ENCODE results near the gene ACCS. TPM values are rescaled to one million over a fixed set of nuclear protein-coding genes. Genes with fewer than 3 reads are reported as not detected.

The ACCS gene
- total RNA-seq, 1 donor from 2014 or later, result 11.0 TPM

DNA sequence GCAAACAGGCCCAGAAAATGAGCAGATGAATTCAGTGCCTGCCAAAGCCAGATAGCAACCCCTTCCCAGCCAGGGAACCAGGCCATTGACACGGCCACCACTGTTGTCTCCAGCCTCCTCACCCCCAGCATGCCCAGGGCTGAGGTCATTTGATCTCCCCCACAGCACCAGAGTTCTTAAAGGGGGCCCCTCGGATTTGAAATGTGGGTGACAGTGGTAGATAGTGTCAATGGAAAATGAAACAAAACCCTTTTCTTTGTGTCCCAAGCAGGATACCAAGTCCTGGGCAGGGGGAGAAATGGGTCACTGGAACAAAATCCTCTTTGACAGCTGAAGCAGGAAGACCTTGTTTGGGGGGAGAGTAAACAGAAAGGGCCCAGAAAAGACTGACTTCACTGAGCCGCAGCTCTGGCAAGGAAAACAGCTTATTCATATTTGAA is 32.6 kb upstream of the ACCS start:
- no peak for DNase-seq (ENCODE audit: low read depth, low spot score)

DNA sequence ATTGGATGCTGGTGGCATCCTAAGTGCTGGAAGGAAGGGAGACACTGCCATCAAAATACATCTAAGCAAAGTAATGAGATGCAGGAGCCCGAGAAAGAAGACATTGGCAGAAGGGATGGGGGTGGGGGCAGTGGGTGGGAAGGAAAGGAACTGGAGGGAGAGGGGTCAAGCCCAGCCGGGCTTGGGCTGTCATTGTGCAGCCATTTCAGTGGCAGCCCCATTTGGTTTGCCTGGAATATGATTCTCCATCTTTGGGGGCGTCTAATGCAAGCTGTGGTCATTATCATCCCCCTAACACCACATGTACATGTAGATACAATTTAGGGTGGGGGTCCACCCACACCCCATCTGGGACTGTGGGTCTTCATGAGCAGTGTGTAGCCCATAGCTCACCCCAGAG is 32.2 kb upstream of the ACCS start:
- Mint-ChIP-seq H3K27ac (ENCODE audit: unreplicated experiment) (peak overlapping the region; percentile 85), H3K4me1 (peaks cover 61% of the 10 kb centered on the region), H3K27me3 (ENCODE audit: low read depth) (peaks cover 6% of the 10 kb centered on the region)

More for the DNA sequence above, 32.6 kb upstream of the ACCS start:
- Mint-ChIP-seq H3K4me3 (peak overlapping the region; percentile 32), H3K27me3 (ENCODE audit: low read depth) (peaks cover 2% of the 10 kb centered on the region), H3K4me1 (peaks cover 61% of the 10 kb centered on the region), H3K9me3 (no peaks in the 10 kb centered on the region), H3K36me3 (ENCODE audit: low read depth) (no peaks in the 10 kb centered on the region), H3K27ac (ENCODE audit: unreplicated experiment) (peak overlapping the region; percentile 85)
- TF ChIP-seq CTCF (conservative IDR thresholded peaks at IDR 0.05), result no peak

DNA sequence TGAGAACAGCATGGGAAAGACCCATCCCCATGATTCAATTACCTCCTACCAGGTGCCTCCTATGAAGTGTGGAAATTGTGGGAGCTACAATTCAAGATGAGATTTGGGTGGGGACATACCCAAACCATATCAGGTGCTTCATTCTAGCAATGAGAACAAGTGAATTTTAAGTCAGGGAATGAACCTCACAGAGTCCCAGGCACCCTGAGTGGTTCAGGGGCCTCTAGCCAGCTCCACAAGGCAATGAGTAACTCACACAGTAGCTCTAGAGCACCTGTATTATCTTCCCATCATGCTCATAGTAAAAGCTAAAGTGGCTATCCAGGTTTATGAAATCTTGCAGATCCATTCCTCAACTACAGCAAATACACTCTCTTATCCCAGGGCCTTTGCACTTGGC is 31.4 kb upstream of the ACCS start:
- Mint-ChIP-seq H3K27ac (ENCODE audit: unreplicated experiment) (no peak overlapping the region), H3K36me3 (ENCODE audit: low read depth) (no peaks in the 10 kb centered on the region), H3K4me3 (no peak overlapping the region), H3K27me3 (ENCODE audit: low read depth) (peaks cover 6% of the 10 kb centered on the region), H3K9me3 (no peaks in the 10 kb centered on the region), H3K4me1 (peaks cover 56% of the 10 kb centered on the region)
- no peak for TF ChIP-seq CTCF (conservative IDR thresholded peaks at IDR 0.05)
- DNase-seq (ENCODE audit: low read depth, low spot score), result no peak

More for the DNA sequence above, 32.2 kb upstream of the ACCS start:
- H3K9me3 Mint-ChIP-seq, result no peaks in the 10 kb centered on the region
- no peak for TF ChIP-seq CTCF (conservative IDR thresholded peaks at IDR 0.05)
- H3K36me3 Mint-ChIP-seq (ENCODE audit: low read depth), result no peaks in the 10 kb centered on the region
- H3K4me3 Mint-ChIP-seq, result peak overlapping the region; percentile 32
- no peak for DNase-seq (ENCODE audit: low read depth, low spot score)

- peaks cover 2% of the 10 kb centered on the region for H3K9me3 Mint-ChIP-seq
- peaks cover 34% of the 10 kb centered on the region for H3K4me1 Mint-ChIP-seq
- peak; percentile 71 for DNase-seq (ENCODE audit: low read depth, low spot score)
These were observed 29.0 kb upstream of the ACCS start for GRCh38 chr11:44036811-44037657.

DNA sequence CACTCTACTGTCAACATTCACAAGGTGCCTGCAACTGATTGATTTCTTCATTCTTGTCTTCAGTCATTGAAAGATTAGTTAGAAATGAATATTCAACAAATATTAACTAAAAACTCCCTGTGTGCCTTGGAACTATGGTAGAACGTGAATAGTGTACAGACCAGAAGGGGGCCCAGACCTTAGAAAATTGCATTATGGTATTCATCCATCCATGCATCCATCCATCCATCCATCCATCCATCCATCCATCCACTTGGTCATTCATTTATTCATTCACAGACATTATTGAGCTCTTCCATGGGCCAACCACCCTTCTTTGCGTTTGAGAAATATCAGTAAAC is 28.4 kb upstream of the ACCS start:
- H3K4me3 Mint-ChIP-seq, result no peak overlapping the region
- H3K9me3 Mint-ChIP-seq, result peaks cover 2% of the 10 kb centered on the region
- peaks cover 6% of the 10 kb centered on the region for H3K27me3 Mint-ChIP-seq (ENCODE audit: low read depth)
- H3K27ac Mint-ChIP-seq (ENCODE audit: unreplicated experiment), result no peak overlapping the region
- H3K36me3 Mint-ChIP-seq (ENCODE audit: low read depth), result no peaks in the 10 kb centered on the region
- DNase-seq (ENCODE audit: low read depth, low spot score), result no peak
- peaks cover 29% of the 10 kb centered on the region for H3K4me1 Mint-ChIP-seq
- TF ChIP-seq CTCF (conservative IDR thresholded peaks at IDR 0.05), result no peak

More at GRCh38 chr11:44036811-44037657, 29.0 kb upstream of the ACCS start:
- Mint-ChIP-seq H3K36me3 (ENCODE audit: low read depth) (no peaks in the 10 kb centered on the region), H3K27ac (ENCODE audit: unreplicated experiment) (no peak overlapping the region), H3K27me3 (ENCODE audit: low read depth) (peaks cover 6% of the 10 kb centered on the region), H3K4me3 (no peak overlapping the region)
- peak; percentile 89 for TF ChIP-seq CTCF (conservative IDR thresholded peaks at IDR 0.05)

Measured in neural crest cell (in vitro differentiated cells).